Measurements from ENCODE around the gene FIGN.

Gene FIGN

GRCh38 chr2:163735685-163736432, at the start of gene FIGN:
TSS of gene FIGN (minus strand) at chr2:163736008. CDS start at chr2:163734927, 1,081 bp downstream.
- no peak for TF ChIP-seq CTCF (IDR thresholded peaks at IDR 0.05)
- Histone ChIP-seq H3K4me3 (peak within 1 kb of the TSS; percentile 82), H3K27ac (peak within 1 kb of the TSS; percentile 94 to 96)
- peak; percentile 87 for DNase-seq (ENCODE audit: low spot score)

GRCh38 chr2:163785162-163785561, 49.4 kb upstream of the FIGN start:
- no peak for DNase-seq (ENCODE audit: low spot score)
- no peak for TF ChIP-seq CTCF (IDR thresholded peaks at IDR 0.05)
- Histone ChIP-seq H3K4me3 (no peak overlapping the region), H3K27ac (no peak overlapping the region)

- no peak for TF ChIP-seq CTCF (IDR thresholded peaks at IDR 0.05)
- no peak overlapping the region for H3K4me3 ChIP-seq
- no peak for DNase-seq (ENCODE audit: low spot score)
- H3K27ac ChIP-seq: no peak overlapping the region
These were observed 44.3 kb upstream of the FIGN start for GRCh38 chr2:163779970-163780597.

GRCh38 chr2:163778045-163778781, 42.4 kb upstream of the FIGN start:
- no peak for TF ChIP-seq CTCF (IDR thresholded peaks at IDR 0.05)
- no peak overlapping the region for H3K4me3 ChIP-seq
- no peak overlapping the region for H3K27ac ChIP-seq
- no peak for DNase-seq (ENCODE audit: low spot score)

- Histone ChIP-seq H3K4me3 (no peak overlapping the region), H3K27ac (no peak overlapping the region)
- no peak for TF ChIP-seq CTCF (IDR thresholded peaks at IDR 0.05)
- no peak for DNase-seq (ENCODE audit: low spot score)
These were observed 39.5 kb upstream of the FIGN start for GRCh38 chr2:163775304-163775703.

GRCh38 chr2:163774862-163775261, 39.1 kb upstream of the FIGN start:
- no peak for TF ChIP-seq CTCF (IDR thresholded peaks at IDR 0.05)
- H3K4me3 ChIP-seq: no peak overlapping the region
- no peak for DNase-seq (ENCODE audit: low spot score)
- no peak overlapping the region for H3K27ac ChIP-seq
